GM19395 (cell line): ENCODE data around the gene BORCS6.

Source experiments
- ATAC-seq: cut with Tn5 transposase; IDR thresholded peaks from one replicate; pipeline ENCODE4 v1.9.1; 2021; ENCODE audit warnings: mild to moderate bottlenecking, moderate library complexity; ENCODE audit not compliant: unreplicated experiment

Gene BORCS6

GRCh38 chr17:8155996-8156245, 34.1 kb downstream of the BORCS6 start:
- ATAC-seq, result no peak

GRCh38 chr17:8155231-8155995, 34.6 kb downstream of the BORCS6 start:
- ATAC-seq, result no peak

- no peak for ATAC-seq
Observed at GRCh38 chr17:8154608-8155155, 35.3 kb downstream of the BORCS6 start.

- no peak for ATAC-seq
Observed at GRCh38 chr17:8153957-8154607, 35.9 kb downstream of the BORCS6 start.

- ATAC-seq, result no peak
Observed at GRCh38 chr17:8153525-8153956, 36.4 kb downstream of the BORCS6 start.

- ATAC-seq, result no peak
Observed at GRCh38 chr17:8153031-8153451, 36.9 kb downstream of the BORCS6 start.

GRCh38 chr17:8152112-8152775, 37.7 kb downstream of the BORCS6 start, which contains the start of gene PER1:
Gene PER1, minus strand, starts transcription at chr17:8152404. Its CDS starts 1,698 bp downstream, at chr17:8150706.
- no peak for ATAC-seq

GRCh38 chr17:8151641-8152111, 38.3 kb downstream of the BORCS6 start:
- no peak for ATAC-seq

GRCh38 chr17:8151120-8151640, 38.8 kb downstream of the BORCS6 start:
- ATAC-seq, result peak; percentile 48

GRCh38 chr17:8150194-8151119, 39.5 kb downstream of the BORCS6 start:
- no peak for ATAC-seq

- ATAC-seq, result no peak
Observed at GRCh38 chr17:8149419-8150193, 40.4 kb downstream of the BORCS6 start.

- ATAC-seq, result no peak
Observed at GRCh38 chr17:8148560-8148959, 41.4 kb downstream of the BORCS6 start.

GRCh38 chr17:8147805-8148404, 42.1 kb downstream of the BORCS6 start:
- no peak for ATAC-seq

- no peak for ATAC-seq
Observed at GRCh38 chr17:8147141-8147804, 42.7 kb downstream of the BORCS6 start.

- ATAC-seq, result no peak
Observed at GRCh38 chr17:8146381-8147140, 43.4 kb downstream of the BORCS6 start.

GRCh38 chr17:8145811-8146210, 44.2 kb downstream of the BORCS6 start:
- no peak for ATAC-seq

GRCh38 chr17:8144401-8145231, 45.4 kb downstream of the BORCS6 start:
- ATAC-seq, result no peak
